Measurements from ENCODE around the gene FEM1A. TPM values are rescaled to one million over a fixed set of nuclear protein-coding genes. Genes with fewer than 3 reads are reported as not detected.

The FEM1A gene
- total and polyA plus RNA-seq, 9 of the 15 experiments (the other 6 are each of a cell fraction or from before 2014, with no cell fraction given): 0.08 to 19.0 (median 6.8) TPM

GRCh38 chr19:4816950-4817278 is 25.4 kb downstream of the FEM1A start:
- BruUV-seq (replicated peaks): no TSS peak
- H3K4me1 ChIP-seq (replicated peaks in 1 of 2; ENCODE audit: control insufficient read depth in 2 of 2, insufficient read depth in 2 of 2, low read length in 2 of 2): peaks cover 10 to 31% of the 10 kb centered on the region in 2 experiments; a peak in 4 of 5 replicates
- H2AFZ ChIP-seq (ENCODE audit: low read depth, low read length): no peak overlapping the region
- H3K79me2 ChIP-seq (ENCODE audit: control insufficient read depth, insufficient read depth, low read length): no peaks in the 10 kb centered on the region
- H3K4me3 ChIP-seq: no peak overlapping the region
- CTCF ChIA-PET (ENCODE audit: low intra/inter-chr PET ratio): no interaction called here
- no peak overlapping the region for H3K4me2 ChIP-seq (ENCODE audit: insufficient read depth, low read length)
- TF ChIP-seq POLR2G (IDR thresholded peaks at IDR 0.05; ENCODE audit: low read depth, low read length): peak; percentile 19; the same call in 1 of the 2 replicates
- TF ChIP-seq, protein P1, sequence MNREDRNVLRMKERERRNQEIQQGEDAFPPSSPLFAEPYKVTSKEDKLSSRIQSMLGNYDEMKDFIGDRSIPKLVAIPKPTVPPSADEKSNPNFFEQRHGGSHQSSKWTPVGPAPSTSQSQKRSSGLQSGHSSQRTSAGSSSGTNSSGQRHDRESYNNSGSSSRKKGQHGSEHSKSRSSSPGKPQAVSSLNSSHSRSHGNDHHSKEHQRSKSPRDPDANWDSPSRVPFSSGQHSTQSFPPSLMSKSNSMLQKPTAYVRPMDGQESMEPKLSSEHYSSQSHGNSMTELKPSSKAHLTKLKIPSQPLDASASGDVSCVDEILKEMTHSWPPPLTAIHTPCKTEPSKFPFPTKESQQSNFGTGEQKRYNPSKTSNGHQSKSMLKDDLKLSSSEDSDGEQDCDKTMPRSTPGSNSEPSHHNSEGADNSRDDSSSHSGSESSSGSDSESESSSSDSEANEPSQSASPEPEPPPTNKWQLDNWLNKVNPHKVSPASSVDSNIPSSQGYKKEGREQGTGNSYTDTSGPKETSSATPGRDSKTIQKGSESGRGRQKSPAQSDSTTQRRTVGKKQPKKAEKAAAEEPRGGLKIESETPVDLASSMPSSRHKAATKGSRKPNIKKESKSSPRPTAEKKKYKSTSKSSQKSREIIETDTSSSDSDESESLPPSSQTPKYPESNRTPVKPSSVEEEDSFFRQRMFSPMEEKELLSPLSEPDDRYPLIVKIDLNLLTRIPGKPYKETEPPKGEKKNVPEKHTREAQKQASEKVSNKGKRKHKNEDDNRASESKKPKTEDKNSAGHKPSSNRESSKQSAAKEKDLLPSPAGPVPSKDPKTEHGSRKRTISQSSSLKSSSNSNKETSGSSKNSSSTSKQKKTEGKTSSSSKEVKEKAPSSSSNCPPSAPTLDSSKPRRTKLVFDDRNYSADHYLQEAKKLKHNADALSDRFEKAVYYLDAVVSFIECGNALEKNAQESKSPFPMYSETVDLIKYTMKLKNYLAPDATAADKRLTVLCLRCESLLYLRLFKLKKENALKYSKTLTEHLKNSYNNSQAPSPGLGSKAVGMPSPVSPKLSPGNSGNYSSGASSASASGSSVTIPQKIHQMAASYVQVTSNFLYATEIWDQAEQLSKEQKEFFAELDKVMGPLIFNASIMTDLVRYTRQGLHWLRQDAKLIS (CRISPR knock-in tag; IDR thresholded peaks at IDR 0.05): no peak
- FAIRE-seq (no peak), ATAC-seq (no peak), DNase-seq (ENCODE audit: extremely low read depth in 1 of 4, low spot score in 3 of 4) (peak in 1 of 4 experiments; percentile 4)
- intact Hi-C loops (cut with micrococcal nuclease): loop anchor here (5.0 kb wide), 1 partner anchor 50 kb away; the partner anchor contains the start of gene PLIN3
- POLR2A ChIA-PET: interaction anchor here (0.6 to 1.4 kb wide), 5 partner anchors 14 to 806 kb away, joined by 3 to 4 read pairs (median 3); no protein-coding TSS in a partner anchor
- H3K9me3 ChIP-seq (replicated peaks; ENCODE audit: control insufficient read depth, insufficient read depth, low read depth, low read length): no peaks in the 10 kb centered on the region
- H3K9me1 ChIP-seq (ENCODE audit: control insufficient read depth, insufficient read depth, low read length): no peaks in the 10 kb centered on the region
- in situ Hi-C loops (cut with MboI): no loop called here
- no peak overlapping the region; a peak in 1 of 4 replicates for H3K9ac ChIP-seq (ENCODE audit: insufficient read depth in 1 of 2, low read depth in 2 of 2, low read length in 2 of 2)
- peaks cover 32% of the 10 kb centered on the region; the same call in 2 of the 3 replicates for H3K36me3 ChIP-seq (ENCODE audit: control insufficient read depth, insufficient read depth, low read length)
- H3K27me3 ChIP-seq (ENCODE audit: control insufficient read depth in 2 of 2, insufficient read depth in 2 of 2, low read length in 2 of 2): no peaks in the 10 kb centered on the region
- WGBS (ENCODE audit: insufficient coverage, low coverage, missing lambda C conversion rate): 97% methylated on average over 16 of the region's 16 CpGs
- no peak overlapping the region for H3K27ac ChIP-seq (ENCODE audit: extremely low read depth, low read depth, low read length)
- H4K20me1 ChIP-seq (replicated peaks; ENCODE audit: control insufficient read depth, insufficient read depth, low read length): no peaks in the 10 kb centered on the region
